ENCODE data around the gene RNLS. TPM values are rescaled to one million over a fixed set of nuclear protein-coding genes. Genes with fewer than 3 reads are reported as not detected.

The RNLS gene
- total RNA-seq, 1 experiment from 2014 or later = not detected

DNA sequence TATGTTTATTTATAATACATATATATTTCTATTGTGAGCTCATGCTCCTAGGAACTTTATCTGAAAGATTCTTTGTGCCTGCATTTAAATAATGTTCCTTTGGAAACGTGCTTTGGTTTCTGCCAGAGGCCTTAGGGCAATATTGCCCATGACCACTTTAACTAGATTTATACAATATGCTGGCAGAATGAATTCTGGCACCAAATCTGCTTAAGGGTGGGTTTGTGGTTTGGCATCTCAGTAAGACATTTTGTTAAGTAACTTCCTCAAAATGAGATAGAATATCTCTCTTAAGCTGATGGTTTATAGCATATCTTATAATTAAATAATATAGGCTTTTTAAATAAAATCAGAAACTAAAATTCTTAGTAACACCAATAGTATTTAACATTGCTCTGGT is 252.9 kb downstream of the RNLS start:
- intact Hi-C loops (cut with micrococcal nuclease) = no loop called here
- no peaks in the 10 kb centered on the region for H3K27me3 ChIP-seq (ENCODE audit: insufficient read depth, low read length)
- DNase-seq (ENCODE audit: low read depth, low spot score) = no peak
- TF ChIP-seq RAD21 (IDR thresholded peaks at IDR 0.05; ENCODE audit: low read depth) = no peak
- no peak for TF ChIP-seq JUND (IDR thresholded peaks at IDR 0.05)
- no peak for TF ChIP-seq ELF1 (IDR thresholded peaks at IDR 0.05; ENCODE audit: borderline replicate concordance, low read depth)
- no peak for TF ChIP-seq ZFX (IDR thresholded peaks at IDR 0.05)
- TF ChIP-seq CBX3 (IDR thresholded peaks at IDR 0.05; ENCODE audit: low read depth) = no peak
- no peak overlapping the region for H2AFZ ChIP-seq (ENCODE audit: low read depth, low read length, poor library complexity, severe bottlenecking)
- H3K9me3 ChIP-seq (ENCODE audit: control insufficient read depth in 1 of 2, insufficient read depth in 1 of 2, low read depth in 1 of 2, low read length in 2 of 2) = no peaks in the 10 kb centered on the region
- no peaks in the 10 kb centered on the region for H3K9me2 ChIP-seq (ENCODE audit: insufficient read depth)
- ChIA-PET RAD21 (ENCODE audit: low non-redundant PET in 1 of 2, low total read pairs in 2 of 2, uncharacterized antibody in 2 of 2, unreplicated experiment in 2 of 2) (no interaction called here), CTCF (no interaction called here), POLR2A (no interaction called here)
- no peaks in the 10 kb centered on the region for H3K4me1 ChIP-seq (ENCODE audit: control insufficient read depth in 1 of 2, insufficient read depth in 2 of 2, low read length in 2 of 2)
- H3K36me3 ChIP-seq (ENCODE audit: control insufficient read depth in 1 of 2, insufficient read depth in 2 of 2, low read length in 2 of 2) = no peaks in the 10 kb centered on the region
- H3K79me2 ChIP-seq (ENCODE audit: insufficient read depth, low read length) = no peaks in the 10 kb centered on the region
- H3K9ac ChIP-seq (ENCODE audit: low read length) = no peak overlapping the region
- no peak overlapping the region for H3K27ac ChIP-seq (ENCODE audit: low read depth, low read length)
- no peaks in the 10 kb centered on the region for H4K20me1 ChIP-seq (ENCODE audit: insufficient read depth)
- no TSS peak for BruUV-seq (replicated peaks)
- no peak overlapping the region for H3K4me3 ChIP-seq (replicated peaks in 1 of 2; ENCODE audit: low read depth in 1 of 2, low read length in 2 of 2)
- no peak overlapping the region for H3K4me2 ChIP-seq (ENCODE audit: low read length)
- no peak for ATAC-seq

DNA sequence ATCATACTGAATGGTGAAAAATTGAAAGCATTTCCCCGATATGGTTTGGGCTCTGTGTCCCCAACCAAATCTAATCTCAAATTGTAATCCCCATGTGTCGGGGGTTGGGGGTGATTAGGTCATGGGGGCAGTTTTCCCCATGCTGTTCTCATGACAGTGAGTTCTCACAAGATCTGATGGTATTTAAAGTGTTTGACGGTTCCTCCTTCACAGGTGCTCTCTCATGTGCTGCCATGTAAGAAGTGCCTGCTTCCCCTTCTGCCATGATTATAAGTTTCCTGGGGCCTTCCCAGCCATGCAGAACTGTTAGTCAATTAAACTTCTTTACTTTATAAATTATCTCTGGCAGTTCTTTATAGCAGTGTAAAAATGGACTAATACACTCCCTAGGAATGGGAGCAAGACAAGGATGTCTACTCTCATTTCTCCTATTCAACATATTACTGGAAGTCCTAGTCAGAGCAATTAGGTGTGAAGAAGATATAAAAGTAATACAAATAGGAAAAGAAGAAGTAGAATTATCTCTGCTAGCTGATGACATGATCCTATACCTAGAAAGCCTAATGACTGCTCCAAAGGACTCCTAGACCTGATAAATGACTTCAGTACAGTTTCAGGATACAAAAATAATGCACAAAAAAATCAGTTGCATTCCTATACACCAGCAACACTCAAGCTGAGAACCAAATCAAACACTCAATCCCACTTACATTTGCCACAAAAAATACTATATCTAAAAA is 260.6 kb downstream of the RNLS start:
- ChIA-PET RAD21 (ENCODE audit: low non-redundant PET in 1 of 2, low total read pairs in 2 of 2, uncharacterized antibody in 2 of 2, unreplicated experiment in 2 of 2) (no interaction called here), POLR2A (no interaction called here), CTCF (no interaction called here)
- Histone ChIP-seq H3K36me3 (ENCODE audit: control insufficient read depth in 1 of 2, insufficient read depth in 2 of 2, low read length in 2 of 2) (no peaks in the 10 kb centered on the region), H3K9me2 (ENCODE audit: insufficient read depth) (no peaks in the 10 kb centered on the region), H3K4me1 (ENCODE audit: control insufficient read depth in 1 of 2, insufficient read depth in 2 of 2, low read length in 2 of 2) (no peaks in the 10 kb centered on the region), H4K20me1 (ENCODE audit: insufficient read depth) (no peaks in the 10 kb centered on the region), H3K27ac (ENCODE audit: low read depth, low read length) (no peak overlapping the region), H2AFZ (ENCODE audit: low read depth, low read length, poor library complexity, severe bottlenecking) (no peak overlapping the region), H3K27me3 (ENCODE audit: insufficient read depth, low read length) (no peaks in the 10 kb centered on the region), H3K4me3 (replicated peaks in 1 of 2; ENCODE audit: low read depth in 1 of 2, low read length in 2 of 2) (no peak overlapping the region), H3K4me2 (ENCODE audit: low read length) (no peak overlapping the region), H3K9me3 (ENCODE audit: control insufficient read depth in 1 of 2, insufficient read depth in 1 of 2, low read depth in 1 of 2, low read length in 2 of 2) (peaks cover 13 to 16% of the 10 kb centered on the region in 2 experiments; a peak in 1 of 4 replicates), H3K79me2 (ENCODE audit: insufficient read depth, low read length) (no peaks in the 10 kb centered on the region), H3K9ac (ENCODE audit: low read length) (no peak overlapping the region)
- intact Hi-C loops (cut with micrococcal nuclease) = no loop called here
- no peak for DNase-seq (ENCODE audit: low read depth, low spot score)
- no TSS peak for BruUV-seq (replicated peaks)
- TF ChIP-seq POLR2A (IDR thresholded peaks at IDR 0.05; ENCODE audit: borderline replicate concordance, extremely low read depth, insufficient read depth, insufficient read length) (no peak), FOSL1 (IDR thresholded peaks at IDR 0.05; ENCODE audit: low read depth) (no peak), ELF1 (IDR thresholded peaks at IDR 0.05; ENCODE audit: borderline replicate concordance, low read depth) (no peak)
- no peak for ATAC-seq

Measured in HCT116 (cell line).